GM12892 (cell line): ENCODE results near the gene MARCHF4.

Experiments
- POLR2A ChIP-seq: IDR thresholded peaks from 2 replicates; pipeline ENCODE4 v1.6.1; 2011; ENCODE audit warnings: low read depth, low read length, control low read depth
- POLR2AphosphoS5 ChIP-seq: IDR thresholded peaks from 2 replicates; pipeline ENCODE4 v1.6.1; 2011; ENCODE audit warnings: low read depth, low read length, control low read depth

DNA sequence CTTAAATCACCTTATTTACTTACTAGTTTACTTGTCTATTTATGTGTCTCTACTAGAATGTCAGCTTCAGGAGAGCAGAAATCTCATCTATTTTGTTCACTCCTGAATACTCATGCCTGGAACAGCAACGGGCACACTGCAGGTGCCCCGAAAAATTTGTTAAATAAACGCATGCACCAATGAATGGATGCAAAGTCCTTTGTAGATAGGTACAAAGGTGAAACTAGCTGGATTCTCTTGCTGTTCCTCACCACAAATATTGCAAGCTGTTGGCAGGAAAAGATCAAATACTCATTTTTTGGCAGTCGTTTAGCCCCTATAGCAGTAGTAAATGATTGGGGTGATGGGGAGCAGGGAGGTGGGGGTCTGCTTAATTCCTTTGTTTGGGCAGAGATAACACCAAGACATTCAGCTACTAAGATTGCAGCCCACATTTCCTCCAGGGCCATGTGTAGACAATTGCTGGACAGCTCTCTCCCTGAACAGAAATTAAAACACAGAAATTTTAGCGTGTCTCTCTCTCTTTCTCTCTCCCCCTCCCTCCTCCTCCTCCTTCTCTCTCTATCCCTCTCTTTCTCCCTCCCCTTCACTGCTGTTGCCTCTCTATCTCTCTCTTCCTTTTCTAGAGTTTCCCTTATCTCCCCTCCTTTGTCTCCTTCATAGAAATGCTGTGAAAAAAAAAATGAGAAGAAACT lies 5.4 kb downstream of the MARCHF4 start:
- TF ChIP-seq POLR2A (no peak), POLR2AphosphoS5 (no peak)
